NT2/D1 (cell line): ENCODE data around the gene SH3BP2.

ENCODE experiments used
- DNase-seq: peaks from one replicate; pipeline ENCODE4 v3.0.0-alpha.2; 2011; ENCODE audit warnings: low read depth, low spot score
- H3K27me3 ChIP-seq: 2 replicates; pipeline ENCODE4 v1.6.0; 2011; ENCODE audit warnings: mild to moderate bottlenecking; ENCODE audit not compliant: insufficient read length, insufficient read depth
- H3K36me3 ChIP-seq: 2 replicates; pipeline ENCODE4 v1.6.1; 2011; ENCODE audit warnings: mild to moderate bottlenecking, low read length, mixed read lengths; ENCODE audit not compliant: insufficient read depth, insufficient read length
- H3K4me1 ChIP-seq: 2 replicates; pipeline ENCODE4 v1.5.1; 2011; ENCODE audit not compliant: insufficient read depth, insufficient read length
- H3K4me3 ChIP-seq: 2 replicates; pipeline ENCODE4 v1.5.1; 2011; ENCODE audit warnings: low read depth; ENCODE audit not compliant: insufficient read length
- H3K9ac ChIP-seq: 2 replicates; pipeline ENCODE4 v1.6.0; 2011; ENCODE audit warnings: low read depth; ENCODE audit not compliant: insufficient read length
- H3K9me3 ChIP-seq: 2 replicates; pipeline ENCODE4 v1.5.1; 2011; ENCODE audit warnings: mild to moderate bottlenecking, low read length; ENCODE audit not compliant: insufficient read depth
- SUZ12 ChIP-seq: IDR thresholded peaks from 2 replicates; pipeline ENCODE4 v1.6.1; 2011; ENCODE audit not compliant: insufficient read length, insufficient read depth; ENCODE audit errors: extremely low read depth
- YY1 ChIP-seq: IDR thresholded peaks from 2 replicates; pipeline ENCODE4 v1.6.1; 2011; ENCODE audit not compliant: insufficient read length, insufficient read depth
- ZNF274 ChIP-seq: IDR thresholded peaks from 2 replicates; pipeline ENCODE4 v1.6.1; 2011; ENCODE audit warnings: mild to moderate bottlenecking, low read depth, low read length

Gene SH3BP2

GRCh38 chr4:2863649-2864048 is 70.8 kb downstream of the SH3BP2 start:
- no peak overlapping the region for H3K4me3 ChIP-seq
- peaks cover 6% of the 10 kb centered on the region for H3K36me3 ChIP-seq
- TF ChIP-seq YY1: no peak
- TF ChIP-seq ZNF274: no peak
- TF ChIP-seq SUZ12: no peak
- DNase-seq: no peak
- H3K9me3 ChIP-seq: no peaks in the 10 kb centered on the region
- H3K4me1 ChIP-seq: peaks cover 13% of the 10 kb centered on the region
- H3K9ac ChIP-seq: no peak overlapping the region
- H3K27me3 ChIP-seq: no peaks in the 10 kb centered on the region

- no peaks in the 10 kb centered on the region for H3K9me3 ChIP-seq
- no peak overlapping the region for H3K9ac ChIP-seq
- peaks cover 13% of the 10 kb centered on the region for H3K4me1 ChIP-seq
- DNase-seq: no peak
- no peaks in the 10 kb centered on the region for H3K27me3 ChIP-seq
- H3K4me3 ChIP-seq: no peak overlapping the region
- peaks cover 12% of the 10 kb centered on the region for H3K36me3 ChIP-seq
- no peak for TF ChIP-seq YY1
- TF ChIP-seq SUZ12: no peak
- no peak for TF ChIP-seq ZNF274
These were observed 72.4 kb downstream of the SH3BP2 start for GRCh38 chr4:2865196-2865780.

GRCh38 chr4:2866160-2866861 is 73.4 kb downstream of the SH3BP2 start:
- H3K36me3 ChIP-seq: peaks cover 12% of the 10 kb centered on the region
- H3K27me3 ChIP-seq: no peaks in the 10 kb centered on the region
- TF ChIP-seq ZNF274: no peak
- TF ChIP-seq YY1: no peak
- no peak for TF ChIP-seq SUZ12
- H3K4me1 ChIP-seq: peaks cover 13% of the 10 kb centered on the region
- H3K4me3 ChIP-seq: no peak overlapping the region
- no peak for DNase-seq
- H3K9me3 ChIP-seq: no peaks in the 10 kb centered on the region
- H3K9ac ChIP-seq: no peak overlapping the region

- H3K9me3 ChIP-seq: no peaks in the 10 kb centered on the region
- no peak for TF ChIP-seq ZNF274
- TF ChIP-seq YY1: no peak
- TF ChIP-seq SUZ12: no peak
- H3K4me3 ChIP-seq: no peak overlapping the region
- H3K4me1 ChIP-seq: peaks cover 13% of the 10 kb centered on the region
- H3K27me3 ChIP-seq: no peaks in the 10 kb centered on the region
- H3K9ac ChIP-seq: no peak overlapping the region
- DNase-seq: no peak
- H3K36me3 ChIP-seq: peaks cover 12% of the 10 kb centered on the region
These were observed 74.0 kb downstream of the SH3BP2 start for GRCh38 chr4:2866891-2867290.

GRCh38 chr4:2867758-2868491 is 75.0 kb downstream of the SH3BP2 start:
- Histone ChIP-seq H3K36me3 (peaks cover 15% of the 10 kb centered on the region), H3K4me1 (peaks cover 6% of the 10 kb centered on the region), H3K4me3 (no peak overlapping the region), H3K9ac (no peak overlapping the region), H3K27me3 (no peaks in the 10 kb centered on the region), H3K9me3 (no peaks in the 10 kb centered on the region)
- no peak for TF ChIP-seq YY1
- no peak for TF ChIP-seq SUZ12
- TF ChIP-seq ZNF274: no peak
- DNase-seq: no peak

- Histone ChIP-seq H3K9me3 (no peaks in the 10 kb centered on the region), H3K4me1 (peaks cover 6% of the 10 kb centered on the region), H3K9ac (no peak overlapping the region), H3K4me3 (no peak overlapping the region), H3K36me3 (peaks cover 15% of the 10 kb centered on the region), H3K27me3 (no peaks in the 10 kb centered on the region)
- no peak for DNase-seq
- TF ChIP-seq ZNF274: no peak
- TF ChIP-seq YY1: no peak
- no peak for TF ChIP-seq SUZ12
These were observed 76.1 kb downstream of the SH3BP2 start for GRCh38 chr4:2868877-2869487.

GRCh38 chr4:2869659-2870058 is 76.8 kb downstream of the SH3BP2 start:
- Histone ChIP-seq H3K36me3 (peaks cover 15% of the 10 kb centered on the region), H3K9ac (no peak overlapping the region), H3K4me1 (peaks cover 6% of the 10 kb centered on the region), H3K27me3 (no peaks in the 10 kb centered on the region), H3K4me3 (no peak overlapping the region), H3K9me3 (no peaks in the 10 kb centered on the region)
- no peak for TF ChIP-seq YY1
- no peak for TF ChIP-seq SUZ12
- no peak for TF ChIP-seq ZNF274
- no peak for DNase-seq
